SKM-1 treated with dmso at 0.1 percent for 144 hours (cell line): Measurements from ENCODE around the gene TCTN3.
"Not testable (repeated sequence)": the region's sequence is repeated elsewhere in the genome, so short reads cannot be mapped to it uniquely, and the experiment has no call there.

Experiments used
- DNase-seq: peaks from one replicate; lab custom pipeline; 2025; ENCODE audit not compliant: unreplicated experiment; lab: John Stamatoyannopoulos, UW

Gene TCTN3

DNA sequence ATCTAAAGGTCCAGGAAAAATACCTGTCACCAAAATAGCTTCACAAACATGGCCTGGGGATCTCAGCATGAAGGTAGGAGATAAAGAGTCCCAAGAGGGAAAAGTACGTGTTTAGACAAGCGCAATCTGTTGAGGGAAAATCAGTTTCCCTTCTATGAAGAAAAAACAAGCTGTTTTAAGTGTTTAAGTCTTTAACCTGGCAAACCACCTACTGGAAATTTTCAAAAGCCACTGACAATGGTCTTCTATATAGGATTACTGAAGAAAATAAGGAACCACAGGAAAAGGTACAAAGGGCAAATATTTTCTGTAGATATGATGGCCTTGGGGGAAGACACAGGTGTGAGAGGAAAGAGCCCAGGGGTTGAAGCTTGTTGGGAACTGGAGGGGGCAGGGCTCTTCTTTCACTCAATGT lies 58.4 kb downstream of the TCTN3 start:
- no peak for DNase-seq

DNA sequence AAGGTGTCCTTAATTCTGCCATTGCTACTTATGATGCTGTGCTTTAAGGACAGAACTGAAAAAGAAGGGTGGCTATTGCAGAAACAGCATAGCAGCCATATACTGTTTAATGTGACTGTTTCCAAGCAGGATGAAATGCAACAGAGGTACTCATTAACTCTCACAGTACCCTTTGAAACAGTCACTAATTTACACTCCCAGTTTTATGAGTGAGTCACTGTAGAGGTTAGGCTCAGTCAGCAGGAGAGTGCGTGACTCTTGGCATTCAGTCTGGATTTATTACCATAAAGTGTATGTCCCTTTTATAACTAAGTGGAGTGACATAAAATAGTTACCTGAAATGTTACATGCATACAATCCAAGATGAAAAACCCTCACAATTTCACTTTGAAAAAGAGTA lies 64.9 kb downstream of the TCTN3 start:
- no peak for DNase-seq

DNA sequence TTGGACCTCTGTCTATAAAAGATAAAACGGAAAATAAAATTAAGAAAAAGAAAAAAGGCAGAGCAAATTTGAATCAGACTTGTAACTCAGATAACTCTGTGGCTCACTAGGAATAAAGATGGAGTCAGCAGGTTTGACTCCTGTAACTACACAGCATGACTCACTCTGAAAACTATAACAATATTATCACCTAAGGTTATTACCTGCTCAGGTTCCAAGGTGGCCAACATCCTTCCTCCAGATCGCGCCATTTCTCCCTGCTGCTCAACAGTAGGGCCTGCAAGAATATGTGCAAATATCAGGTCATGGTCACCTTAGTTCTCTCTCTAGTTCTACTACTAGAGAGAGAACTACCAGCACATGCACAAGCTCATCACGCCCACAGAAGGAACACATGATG lies 67.2 kb downstream of the TCTN3 start:
- no peak for DNase-seq

DNA sequence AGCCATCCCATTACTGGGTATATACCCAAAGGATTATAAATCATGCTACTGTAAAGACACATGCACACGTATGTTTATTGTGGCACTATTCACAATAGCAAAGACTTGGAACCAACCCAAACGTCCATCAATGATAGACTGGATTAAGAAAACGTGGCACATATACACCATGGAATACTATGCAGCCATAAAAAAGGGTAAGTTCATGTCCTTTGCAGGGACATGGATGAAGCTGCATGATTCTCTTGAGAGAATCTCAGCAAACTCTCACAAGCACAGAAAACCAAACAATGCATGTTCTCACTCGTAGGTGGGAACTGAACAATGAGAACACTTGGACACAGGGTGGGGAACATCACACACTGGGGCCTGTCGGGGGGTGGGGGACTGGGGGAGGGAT lies 73.3 kb downstream of the TCTN3 start:
- DNase-seq: not testable (repeated sequence)

DNA sequence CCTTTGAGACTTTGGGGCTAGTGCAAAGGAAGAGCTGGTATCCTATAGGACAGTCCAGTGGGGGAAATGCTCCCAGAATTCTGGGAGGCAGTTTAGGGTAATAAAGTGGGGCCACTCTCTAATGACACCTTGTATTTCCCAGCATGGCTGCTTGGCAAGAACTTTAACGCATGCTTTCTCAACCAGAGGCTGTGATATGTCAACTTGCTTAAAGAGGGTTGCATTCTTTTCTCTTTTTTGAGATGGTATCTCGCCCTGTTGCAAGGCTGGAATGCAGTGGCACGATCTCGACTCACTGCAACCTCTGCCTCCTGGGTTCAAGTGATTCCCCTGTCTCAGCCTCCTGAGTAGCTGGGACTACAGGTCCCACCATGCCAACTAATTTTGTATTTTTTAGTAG lies 75.6 kb downstream of the TCTN3 start:
- no peak for DNase-seq

DNA sequence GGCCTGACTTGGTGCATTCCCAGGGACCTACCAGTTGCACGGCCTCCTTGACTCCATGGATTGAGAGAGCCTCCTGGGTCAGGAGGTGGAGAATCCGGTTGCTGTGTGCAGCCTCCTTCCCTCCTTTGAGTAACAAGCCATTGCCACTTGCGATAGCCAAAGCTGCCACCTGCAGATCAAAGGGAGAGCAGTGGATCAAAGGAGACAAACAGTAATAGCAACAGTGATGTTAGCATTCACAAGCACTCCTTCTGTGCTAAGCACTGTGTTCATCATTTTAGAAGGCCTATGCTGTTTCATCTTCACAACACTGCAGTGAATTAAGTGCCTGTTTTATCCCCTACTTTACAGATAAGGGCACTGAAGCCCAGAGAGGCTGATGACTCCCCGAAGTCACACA lies 77.3 kb downstream of the TCTN3 start:
- no peak for DNase-seq
